HG02885 (cell line): ENCODE results near the gene ANKRD23.

Experiments
- ATAC-seq: cut with Tn5 transposase; IDR thresholded peaks from one replicate; pipeline ENCODE4 v1.9.1; 2021; ENCODE audit warnings: mild to moderate bottlenecking; ENCODE audit not compliant: unreplicated experiment, poor library complexity

The ANKRD23 gene

GRCh38 chr2:96877631-96878092 is 33.8 kb upstream of the ANKRD23 start:
- no peak for ATAC-seq

- no peak for ATAC-seq
Measured at GRCh38 chr2:96877042-96877451, 33.2 kb upstream of the ANKRD23 start.

- ATAC-seq: no peak
Measured at GRCh38 chr2:96876269-96877041, 32.6 kb upstream of the ANKRD23 start.

- no peak for ATAC-seq
Measured at GRCh38 chr2:96875498-96876268, 31.9 kb upstream of the ANKRD23 start.

GRCh38 chr2:96874198-96874831 is 30.5 kb upstream of the ANKRD23 start:
- peak; percentile 39 for ATAC-seq

- ATAC-seq: no peak
Measured at GRCh38 chr2:96873651-96874096, 29.9 kb upstream of the ANKRD23 start.

GRCh38 chr2:96872591-96873349 is 28.9 kb upstream of the ANKRD23 start:
- ATAC-seq: no peak

GRCh38 chr2:96870626-96871255 is 26.9 kb upstream of the ANKRD23 start:
- ATAC-seq: no peak

- no peak for ATAC-seq
Measured at GRCh38 chr2:96869822-96870625, 26.2 kb upstream of the ANKRD23 start, which contains the start of gene SEMA4C. Gene SEMA4C (minus strand): TSS chr2:96870080. CDS start chr2:96867886, 2,194 bp downstream.

GRCh38 chr2:96869281-96869821 is 25.5 kb upstream of the ANKRD23 start:
- ATAC-seq: peak; percentile 22

- peak; percentile 56 for ATAC-seq
Measured at GRCh38 chr2:96868555-96869280, 24.9 kb upstream of the ANKRD23 start.

- peak; percentile 10 for ATAC-seq
Measured at GRCh38 chr2:96867756-96868554, 24.1 kb upstream of the ANKRD23 start.

- ATAC-seq: no peak
Measured at GRCh38 chr2:96866986-96867755, 23.4 kb upstream of the ANKRD23 start.

- no peak for ATAC-seq
Measured at GRCh38 chr2:96866586-96866985, 22.8 kb upstream of the ANKRD23 start.

- no peak for ATAC-seq
Measured at GRCh38 chr2:96866149-96866548, 22.3 kb upstream of the ANKRD23 start.

- ATAC-seq: no peak
Measured at GRCh38 chr2:96865654-96866053, 21.8 kb upstream of the ANKRD23 start.
